H1 (cell line): ENCODE measurements around the gene IER3IP1. TPM values are rescaled to one million over a fixed set of nuclear protein-coding genes. Genes with fewer than 3 reads are reported as not detected.

Experiments used
- EGR1 ChIP-seq: IDR thresholded peaks from 2 replicates; pipeline ENCODE4 v1.6.1; 2011; ENCODE audit warnings: low read depth, low read length, borderline replicate concordance
- JUND ChIP-seq: IDR thresholded peaks from 2 replicates; pipeline ENCODE4 v1.6.1; 2011; ENCODE audit warnings: mild to moderate bottlenecking, improper control_type of control experiment, low read length
- POLR2A ChIP-seq, 2 experiments: IDR thresholded peaks; 1 replicate in 1 of 2; 2 replicates in 1 of 2; pipeline ENCODE4 v1.6.1; 2011; ENCODE audit warnings: low read depth in 2 of 2, low read length in 2 of 2, mild to moderate bottlenecking in 2 of 2; ENCODE audit errors: control extremely low read depth in 1 of 2
- polyA plus RNA-seq, 7 experiments: library from polyadenylated mRNA; depleted of rRNA in 3 of 7; stranded (reverse) in 5 of 7; unstranded in 2 of 7; fragments of >200 nt in 5 of 7; fragments of 200-250 nt in 2 of 7; gene quantifications; 1 replicate in 5 of 7; 2 replicates in 1 of 7; 4 replicates in 1 of 7; pipeline versions ENCODE4 v1.2.1 to v1.2.3, GENCODE V29; 2011 to 2013; ENCODE audit warnings: missing spikeins in 2 of 7, mixed read lengths in 2 of 7
- total RNA-seq: library from RNA; stranded (reverse); fragmentation: NEBNext Ultra II Directional; extraction: Animal tissue kit (Norgen Biotek cat#: 25700); gene quantifications from 2 replicates; pipeline ENCODE4 v1.2.1, GENCODE V29; 2021
- TF ChIP-seq, protein P1 (sequence below): fragments of 300-600 bp; sonication (generic); IDR thresholded peaks from 2 replicates; pipeline ENCODE4 v1.7.1; 2012; ENCODE audit warnings: low read length, moderate library complexity, mild to moderate bottlenecking, inconsistent platforms; ENCODE audit not compliant: insufficient replicate concordance

IER3IP1 gene
- total and polyA plus RNA-seq, 2 of the 8 experiments (the other 6 are each of a cell fraction or from before 2014, with no cell fraction given), result 6.0 to 8.5 TPM

- TF ChIP-seq, protein P1, sequence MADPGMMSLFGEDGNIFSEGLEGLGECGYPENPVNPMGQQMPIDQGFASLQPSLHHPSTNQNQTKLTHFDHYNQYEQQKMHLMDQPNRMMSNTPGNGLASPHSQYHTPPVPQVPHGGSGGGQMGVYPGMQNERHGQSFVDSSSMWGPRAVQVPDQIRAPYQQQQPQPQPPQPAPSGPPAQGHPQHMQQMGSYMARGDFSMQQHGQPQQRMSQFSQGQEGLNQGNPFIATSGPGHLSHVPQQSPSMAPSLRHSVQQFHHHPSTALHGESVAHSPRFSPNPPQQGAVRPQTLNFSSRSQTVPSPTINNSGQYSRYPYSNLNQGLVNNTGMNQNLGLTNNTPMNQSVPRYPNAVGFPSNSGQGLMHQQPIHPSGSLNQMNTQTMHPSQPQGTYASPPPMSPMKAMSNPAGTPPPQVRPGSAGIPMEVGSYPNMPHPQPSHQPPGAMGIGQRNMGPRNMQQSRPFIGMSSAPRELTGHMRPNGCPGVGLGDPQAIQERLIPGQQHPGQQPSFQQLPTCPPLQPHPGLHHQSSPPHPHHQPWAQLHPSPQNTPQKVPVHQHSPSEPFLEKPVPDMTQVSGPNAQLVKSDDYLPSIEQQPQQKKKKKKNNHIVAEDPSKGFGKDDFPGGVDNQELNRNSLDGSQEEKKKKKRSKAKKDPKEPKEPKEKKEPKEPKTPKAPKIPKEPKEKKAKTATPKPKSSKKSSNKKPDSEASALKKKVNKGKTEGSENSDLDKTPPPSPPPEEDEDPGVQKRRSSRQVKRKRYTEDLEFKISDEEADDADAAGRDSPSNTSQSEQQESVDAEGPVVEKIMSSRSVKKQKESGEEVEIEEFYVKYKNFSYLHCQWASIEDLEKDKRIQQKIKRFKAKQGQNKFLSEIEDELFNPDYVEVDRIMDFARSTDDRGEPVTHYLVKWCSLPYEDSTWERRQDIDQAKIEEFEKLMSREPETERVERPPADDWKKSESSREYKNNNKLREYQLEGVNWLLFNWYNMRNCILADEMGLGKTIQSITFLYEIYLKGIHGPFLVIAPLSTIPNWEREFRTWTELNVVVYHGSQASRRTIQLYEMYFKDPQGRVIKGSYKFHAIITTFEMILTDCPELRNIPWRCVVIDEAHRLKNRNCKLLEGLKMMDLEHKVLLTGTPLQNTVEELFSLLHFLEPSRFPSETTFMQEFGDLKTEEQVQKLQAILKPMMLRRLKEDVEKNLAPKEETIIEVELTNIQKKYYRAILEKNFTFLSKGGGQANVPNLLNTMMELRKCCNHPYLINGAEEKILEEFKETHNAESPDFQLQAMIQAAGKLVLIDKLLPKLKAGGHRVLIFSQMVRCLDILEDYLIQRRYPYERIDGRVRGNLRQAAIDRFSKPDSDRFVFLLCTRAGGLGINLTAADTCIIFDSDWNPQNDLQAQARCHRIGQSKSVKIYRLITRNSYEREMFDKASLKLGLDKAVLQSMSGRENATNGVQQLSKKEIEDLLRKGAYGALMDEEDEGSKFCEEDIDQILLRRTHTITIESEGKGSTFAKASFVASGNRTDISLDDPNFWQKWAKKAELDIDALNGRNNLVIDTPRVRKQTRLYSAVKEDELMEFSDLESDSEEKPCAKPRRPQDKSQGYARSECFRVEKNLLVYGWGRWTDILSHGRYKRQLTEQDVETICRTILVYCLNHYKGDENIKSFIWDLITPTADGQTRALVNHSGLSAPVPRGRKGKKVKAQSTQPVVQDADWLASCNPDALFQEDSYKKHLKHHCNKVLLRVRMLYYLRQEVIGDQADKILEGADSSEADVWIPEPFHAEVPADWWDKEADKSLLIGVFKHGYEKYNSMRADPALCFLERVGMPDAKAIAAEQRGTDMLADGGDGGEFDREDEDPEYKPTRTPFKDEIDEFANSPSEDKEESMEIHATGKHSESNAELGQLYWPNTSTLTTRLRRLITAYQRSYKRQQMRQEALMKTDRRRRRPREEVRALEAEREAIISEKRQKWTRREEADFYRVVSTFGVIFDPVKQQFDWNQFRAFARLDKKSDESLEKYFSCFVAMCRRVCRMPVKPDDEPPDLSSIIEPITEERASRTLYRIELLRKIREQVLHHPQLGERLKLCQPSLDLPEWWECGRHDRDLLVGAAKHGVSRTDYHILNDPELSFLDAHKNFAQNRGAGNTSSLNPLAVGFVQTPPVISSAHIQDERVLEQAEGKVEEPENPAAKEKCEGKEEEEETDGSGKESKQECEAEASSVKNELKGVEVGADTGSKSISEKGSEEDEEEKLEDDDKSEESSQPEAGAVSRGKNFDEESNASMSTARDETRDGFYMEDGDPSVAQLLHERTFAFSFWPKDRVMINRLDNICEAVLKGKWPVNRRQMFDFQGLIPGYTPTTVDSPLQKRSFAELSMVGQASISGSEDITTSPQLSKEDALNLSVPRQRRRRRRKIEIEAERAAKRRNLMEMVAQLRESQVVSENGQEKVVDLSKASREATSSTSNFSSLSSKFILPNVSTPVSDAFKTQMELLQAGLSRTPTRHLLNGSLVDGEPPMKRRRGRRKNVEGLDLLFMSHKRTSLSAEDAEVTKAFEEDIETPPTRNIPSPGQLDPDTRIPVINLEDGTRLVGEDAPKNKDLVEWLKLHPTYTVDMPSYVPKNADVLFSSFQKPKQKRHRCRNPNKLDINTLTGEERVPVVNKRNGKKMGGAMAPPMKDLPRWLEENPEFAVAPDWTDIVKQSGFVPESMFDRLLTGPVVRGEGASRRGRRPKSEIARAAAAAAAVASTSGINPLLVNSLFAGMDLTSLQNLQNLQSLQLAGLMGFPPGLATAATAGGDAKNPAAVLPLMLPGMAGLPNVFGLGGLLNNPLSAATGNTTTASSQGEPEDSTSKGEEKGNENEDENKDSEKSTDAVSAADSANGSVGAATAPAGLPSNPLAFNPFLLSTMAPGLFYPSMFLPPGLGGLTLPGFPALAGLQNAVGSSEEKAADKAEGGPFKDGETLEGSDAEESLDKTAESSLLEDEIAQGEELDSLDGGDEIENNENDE, result no peak
- no peak for TF ChIP-seq POLR2A (IDR thresholded peaks at IDR 0.05; ENCODE audit: control extremely low read depth in 1 of 2, low read depth in 2 of 2, low read length in 2 of 2)
- TF ChIP-seq JUND, result no peak
- TF ChIP-seq EGR1, result no peak
Observed at GRCh38 chr18:47121146-47121545, 55.0 kb downstream of the IER3IP1 start (continued).
